ENCODE data around the gene LZTR1. TPM values are rescaled to one million over a fixed set of nuclear protein-coding genes. Genes with fewer than 3 reads are reported as not detected.
"Not testable (repeated sequence)": the region's sequence is repeated elsewhere in the genome, so short reads cannot be mapped to it uniquely, and the experiment has no call there.

Gene LZTR1
- total RNA-seq, 3 donors from 2014 or later = 37.6 to 59.0 (median 46.2) TPM

DNA sequence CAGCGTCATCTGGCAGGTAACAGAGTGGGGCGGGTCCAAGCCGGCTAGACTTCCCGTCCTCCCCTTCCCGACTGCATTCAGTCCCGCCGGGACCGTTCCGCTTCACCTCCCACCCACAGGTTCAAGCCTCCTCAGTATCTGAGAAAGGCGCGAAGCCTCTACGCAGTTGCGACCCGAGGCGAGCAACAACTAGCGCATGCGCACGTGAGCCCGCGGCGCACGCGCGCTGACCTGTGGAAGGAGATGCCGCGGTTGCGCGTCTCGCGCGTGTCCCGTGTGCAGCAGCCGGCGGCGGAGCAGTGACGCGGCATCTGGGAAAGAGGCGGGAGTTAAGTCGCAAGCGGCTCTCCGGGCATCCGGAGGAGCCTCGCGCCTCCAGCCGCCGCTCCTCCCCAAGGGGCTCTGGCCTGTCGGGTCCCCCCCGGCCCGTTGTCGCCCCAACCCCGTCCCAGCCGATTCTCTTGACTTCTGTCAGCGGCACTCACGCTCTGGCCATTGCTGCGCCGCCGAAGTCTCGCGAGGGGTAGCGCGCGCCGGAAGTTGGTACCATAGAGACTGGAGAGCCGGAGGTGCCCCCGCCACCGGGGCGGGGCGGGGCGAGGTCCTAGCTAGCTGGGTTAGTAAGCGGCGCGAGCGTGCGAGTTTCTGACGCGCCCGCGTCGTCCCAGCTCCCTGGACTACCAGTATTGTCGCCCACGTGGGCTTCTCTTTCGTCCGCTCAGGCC is 19.7 kb downstream of the LZTR1 start, which contains the start of gene THAP7:
THAP7 (minus strand) TSS at position 518 of the 725 bp plus-strand sequence; CDS start at position 311, 207 bp downstream.
- DNase-seq (ENCODE audit: low spot score in 2 of 2) = peak; percentile 95 to 96
- intact Hi-C loops (cut with DNase I; ENCODE audit: low total_unique reads) = no loop called here
- peaks cover 4 to 22% of the 10 kb centered on the region in 2 donors for H3K4me1 ChIP-seq

DNA sequence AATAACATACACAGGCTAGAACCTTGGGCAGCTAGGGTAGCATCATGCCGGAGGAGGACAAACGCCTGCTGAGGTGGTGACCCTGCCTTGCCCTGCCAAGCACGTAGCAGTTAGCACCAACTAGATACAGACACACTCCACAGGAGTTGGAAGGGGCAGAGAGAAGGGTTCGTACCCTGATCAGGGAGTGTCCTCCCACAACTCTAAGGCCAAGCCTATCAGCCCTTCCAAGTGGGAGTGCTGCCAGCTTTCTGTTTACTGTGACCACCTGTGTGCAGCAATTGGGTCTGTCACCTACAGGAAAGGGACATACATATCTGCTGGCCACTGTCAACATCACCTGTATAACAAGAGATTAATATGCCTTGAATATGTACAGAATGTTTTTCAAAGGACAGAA is 21.7 kb downstream of the LZTR1 start:
- Histone ChIP-seq H3K27me3 (no peaks in the 10 kb centered on the region), H3K27ac (peak overlapping the region in 1 of 2 donors; percentile 52), H3K36me3 (no peaks in the 10 kb centered on the region), H3K4me1 (peaks cover 4 to 22% of the 10 kb centered on the region in 2 donors), H3K4me3 (no peak overlapping the region), H3K9me3 (no peaks in the 10 kb centered on the region)
- intact Hi-C loops (cut with DNase I; ENCODE audit: low total_unique reads) = no loop called here
- no peak for DNase-seq (ENCODE audit: low spot score in 2 of 2)
- TF ChIP-seq, protein P1, sequence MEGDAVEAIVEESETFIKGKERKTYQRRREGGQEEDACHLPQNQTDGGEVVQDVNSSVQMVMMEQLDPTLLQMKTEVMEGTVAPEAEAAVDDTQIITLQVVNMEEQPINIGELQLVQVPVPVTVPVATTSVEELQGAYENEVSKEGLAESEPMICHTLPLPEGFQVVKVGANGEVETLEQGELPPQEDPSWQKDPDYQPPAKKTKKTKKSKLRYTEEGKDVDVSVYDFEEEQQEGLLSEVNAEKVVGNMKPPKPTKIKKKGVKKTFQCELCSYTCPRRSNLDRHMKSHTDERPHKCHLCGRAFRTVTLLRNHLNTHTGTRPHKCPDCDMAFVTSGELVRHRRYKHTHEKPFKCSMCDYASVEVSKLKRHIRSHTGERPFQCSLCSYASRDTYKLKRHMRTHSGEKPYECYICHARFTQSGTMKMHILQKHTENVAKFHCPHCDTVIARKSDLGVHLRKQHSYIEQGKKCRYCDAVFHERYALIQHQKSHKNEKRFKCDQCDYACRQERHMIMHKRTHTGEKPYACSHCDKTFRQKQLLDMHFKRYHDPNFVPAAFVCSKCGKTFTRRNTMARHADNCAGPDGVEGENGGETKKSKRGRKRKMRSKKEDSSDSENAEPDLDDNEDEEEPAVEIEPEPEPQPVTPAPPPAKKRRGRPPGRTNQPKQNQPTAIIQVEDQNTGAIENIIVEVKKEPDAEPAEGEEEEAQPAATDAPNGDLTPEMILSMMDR (IDR thresholded peaks at IDR 0.05) = no peak
- no peak for TF ChIP-seq POLR2A (IDR thresholded peaks at IDR 0.05)
- TF ChIP-seq POLR2AphosphoS5 (IDR thresholded peaks at IDR 0.05) = no peak

More for the DNA sequence above, 19.7 kb downstream of the LZTR1 start, which contains the start of gene THAP7:
- peak within 1 kb of the TSS; percentile 99 to 100 for H3K27ac ChIP-seq
- peak within 1 kb of the TSS; percentile 72 to 85 (median 74) for H3K4me3 ChIP-seq
- H3K36me3 ChIP-seq = no peaks in the 10 kb centered on the region
- TF ChIP-seq POLR2A (IDR thresholded peaks at IDR 0.05) (peak; percentile 89), POLR2AphosphoS5 (IDR thresholded peaks at IDR 0.05) (peak; percentile 80 to 94 (median 89))
- TF ChIP-seq, protein P1 (IDR thresholded peaks at IDR 0.05) = peak in 1 of 3 donors; percentile 18
- H3K27me3 ChIP-seq = no peaks in the 10 kb centered on the region
- no peaks in the 10 kb centered on the region for H3K9me3 ChIP-seq

DNA sequence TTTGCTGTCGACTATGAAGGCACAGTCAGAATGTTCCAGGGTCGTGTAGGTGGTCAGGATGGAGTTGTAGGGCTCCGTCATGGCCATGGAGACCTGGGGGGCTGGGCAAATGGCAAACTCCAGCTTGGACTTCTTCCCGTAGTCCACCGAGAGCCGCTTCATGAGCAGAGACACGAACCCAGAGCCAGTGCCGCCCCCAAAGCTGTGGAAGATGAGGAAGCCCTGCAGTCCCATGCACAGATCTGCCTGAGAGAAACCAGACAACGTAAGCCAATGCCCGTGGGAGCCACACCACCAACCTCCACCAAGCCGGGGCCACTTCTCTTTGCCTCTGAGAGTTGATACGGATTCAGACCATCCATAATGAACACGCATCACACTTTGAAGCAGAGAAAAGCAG is 27.1 kb downstream of the LZTR1 start:
- H3K4me1 ChIP-seq; intact Hi-C loops (cut with DNase I; ENCODE audit: low total_unique reads); H3K36me3 ChIP-seq; H3K27me3 ChIP-seq; DNase-seq (ENCODE audit: low spot score in 2 of 2); H3K27ac ChIP-seq; H3K4me3 ChIP-seq; H3K9me3 ChIP-seq: not testable (repeated sequence)

DNA sequence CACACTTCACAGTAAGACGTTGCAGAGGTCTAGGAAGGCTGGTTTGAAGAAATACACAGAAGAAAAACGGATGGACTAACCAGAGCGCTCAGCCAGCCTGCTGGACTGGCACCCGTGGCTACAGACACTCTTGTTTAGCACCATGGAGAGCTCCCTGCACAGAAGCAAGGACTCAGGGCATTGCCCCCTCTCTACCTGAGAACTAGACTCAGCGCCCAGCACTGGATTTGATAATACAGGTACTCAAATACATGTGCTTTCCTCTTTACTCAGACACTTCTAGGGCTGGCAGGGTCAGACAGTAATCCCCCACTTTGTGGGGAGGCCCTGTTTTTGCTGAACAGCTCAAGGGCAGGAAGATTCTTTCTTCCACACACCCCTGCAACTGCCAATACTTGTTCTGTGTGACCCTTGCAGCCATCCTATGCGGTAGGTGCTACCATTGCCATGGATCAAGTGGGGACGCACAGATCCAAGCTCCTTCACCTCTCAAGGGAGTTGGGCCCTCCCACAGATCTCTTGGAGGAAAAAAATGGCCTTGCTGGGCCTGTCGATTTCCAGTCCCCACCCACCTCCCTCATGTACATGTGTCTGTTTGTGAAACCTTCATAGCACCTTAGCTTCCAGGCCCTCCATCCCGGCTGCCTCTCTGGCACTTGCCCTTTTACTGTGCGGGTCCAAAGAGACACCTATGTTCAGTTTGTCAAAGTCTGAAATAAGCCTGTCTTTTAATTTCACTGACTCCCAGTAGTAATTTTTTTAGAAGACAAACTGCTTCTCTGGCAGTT is 27.7 kb downstream of the LZTR1 start:
- no peaks in the 10 kb centered on the region for H3K9me3 ChIP-seq
- H3K4me3 ChIP-seq = no peak overlapping the region
- H3K4me1 ChIP-seq = peaks cover 5% of the 10 kb centered on the region in 2 donors
- TF ChIP-seq POLR2AphosphoS5 (IDR thresholded peaks at IDR 0.05) = no peak
- TF ChIP-seq, protein P1 (IDR thresholded peaks at IDR 0.05) = no peak
- no peak for TF ChIP-seq POLR2A (IDR thresholded peaks at IDR 0.05)
- H3K27ac ChIP-seq = no peak overlapping the region
- no peaks in the 10 kb centered on the region for H3K27me3 ChIP-seq
- intact Hi-C loops (cut with DNase I; ENCODE audit: low total_unique reads) = no loop called here
- DNase-seq (ENCODE audit: low spot score in 2 of 2) = no peak
- H3K36me3 ChIP-seq = no peaks in the 10 kb centered on the region

DNA sequence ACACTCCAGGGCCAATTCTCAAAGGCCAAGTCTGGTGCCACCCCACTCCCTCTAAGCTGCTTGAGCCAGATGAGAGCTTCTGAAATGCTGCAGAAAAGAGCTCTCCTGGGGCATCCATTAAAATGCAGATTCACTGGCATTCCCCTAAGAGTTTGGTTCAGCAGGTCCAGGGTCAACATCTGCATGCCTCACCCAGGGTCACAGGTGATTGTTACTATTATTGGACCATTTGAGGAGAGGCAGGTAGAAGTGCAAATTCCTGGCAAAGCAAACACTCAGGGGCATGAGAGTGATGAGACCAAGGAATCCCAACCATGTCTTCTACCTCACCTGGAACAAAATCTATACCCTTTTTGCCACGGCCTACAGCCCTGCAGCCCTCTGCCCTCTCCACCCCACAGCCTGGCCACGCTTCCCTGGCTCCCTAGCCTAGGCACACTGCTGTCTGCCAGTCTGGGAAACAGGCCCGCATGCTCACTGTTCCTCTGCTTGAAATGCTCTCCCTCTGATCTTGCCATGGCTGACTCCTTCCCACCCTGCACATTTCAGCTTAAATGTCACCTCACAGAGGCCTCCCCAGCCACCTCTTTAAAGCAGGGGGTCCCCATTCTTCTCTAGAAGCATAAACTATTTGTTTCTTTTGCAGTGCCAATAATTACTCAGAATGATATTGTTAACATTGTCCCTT is 28.5 kb downstream of the LZTR1 start:
- Histone ChIP-seq H3K27me3 (no peaks in the 10 kb centered on the region), H3K4me3 (no peak overlapping the region), H3K9me3 (no peaks in the 10 kb centered on the region), H3K27ac (no peak overlapping the region), H3K4me1 (peaks cover 7 to 8% of the 10 kb centered on the region in 2 donors), H3K36me3 (no peaks in the 10 kb centered on the region)
- TF ChIP-seq, protein P1 (IDR thresholded peaks at IDR 0.05) = no peak
- TF ChIP-seq POLR2AphosphoS5 (IDR thresholded peaks at IDR 0.05) (no peak), POLR2A (IDR thresholded peaks at IDR 0.05) (no peak)
- no peak for DNase-seq (ENCODE audit: low spot score in 2 of 2)
- intact Hi-C loops (cut with DNase I; ENCODE audit: low total_unique reads) = no loop called here
